CD14-positive monocyte (primary cell): ENCODE data around the gene STK32B. TPM values are rescaled to one million over a fixed set of nuclear protein-coding genes. Genes with fewer than 3 reads are reported as not detected.

ENCODE experiments used
- DNase-seq, 3 donors: peaks; one replicate each; pipeline ENCODE4 v3.0.0-alpha.2; 2011 to 2022
- H2AFZ ChIP-seq: 2 replicates; pipeline ENCODE4 v1.6.0; 2012; ENCODE audit warnings: mild to moderate bottlenecking, low read depth, low read length, inconsistent platforms; ENCODE audit not compliant: insufficient read depth, poor library complexity, severe bottlenecking
- H3K27ac ChIP-seq, 2 donors: 1 replicate in 1 of 2; 2 replicates in 1 of 2; pipeline ENCODE4 v1.5.1; 2012 to 2013; ENCODE audit warnings: low read length in 2 of 2, control low read depth in 1 of 2, inconsistent platforms in 1 of 2, low read depth in 1 of 2, mild to moderate bottlenecking in 1 of 2
- H3K27me3 ChIP-seq, 2 donors: one replicate each; pipeline versions ENCODE4 v1.6.0 to v1.6.1; 2011 to 2013; ENCODE audit warnings: low read length in 2 of 2; ENCODE audit not compliant: control insufficient read depth in 2 of 2, insufficient read depth in 2 of 2
- H3K36me3 ChIP-seq, 2 donors: replicated peaks in 1 of 2; 1 replicate in 1 of 2; 2 replicates in 1 of 2; pipeline versions ENCODE4 v1.5.1 to v1.6.1; 2012 to 2013; ENCODE audit warnings: low read length in 2 of 2, control low read depth in 1 of 2, inconsistent platforms in 1 of 2, mild to moderate bottlenecking in 1 of 2; ENCODE audit not compliant: insufficient read depth in 2 of 2, control insufficient read depth in 1 of 2
- H3K4me1 ChIP-seq, 2 donors: 1 replicate in 1 of 2; 2 replicates in 1 of 2; pipeline versions ENCODE4 v1.5.1 to v1.6.1; 2012 to 2013; ENCODE audit warnings: low read length in 2 of 2, control low read depth in 1 of 2, inconsistent platforms in 1 of 2, mild to moderate bottlenecking in 1 of 2, moderate library complexity in 1 of 2; ENCODE audit not compliant: insufficient read depth in 2 of 2, control insufficient read depth in 1 of 2
- H3K4me2 ChIP-seq: replicated peaks from 2 replicates; pipeline ENCODE3; 2012; ENCODE audit warnings: low read length, moderate library complexity, mild to moderate bottlenecking; ENCODE audit not compliant: poor library complexity, severe bottlenecking; ENCODE audit errors: extremely low read depth
- H3K4me3 ChIP-seq, 3 experiments: fragments of 200-600 bp in 1 of 3; sonication (generic) in 1 of 3; replicated peaks in 1 of 3; 1 replicate in 2 of 3; 2 replicates in 1 of 3; pipeline ENCODE4 v1.5.1; 2011 to 2013; ENCODE audit warnings: low read length in 3 of 3, mild to moderate bottlenecking in 3 of 3, control low read depth in 2 of 3, low read depth in 2 of 3, inconsistent platforms in 1 of 3, moderate library complexity in 1 of 3
- H3K79me2 ChIP-seq: 2 replicates; pipeline ENCODE4 v1.6.0; 2012; ENCODE audit warnings: mild to moderate bottlenecking, control low read depth, inconsistent platforms, low read length, moderate library complexity; ENCODE audit not compliant: insufficient read depth
- H3K9ac ChIP-seq: 2 replicates; pipeline ENCODE4 v1.6.0; 2017; ENCODE audit warnings: low read length, mild to moderate bottlenecking; ENCODE audit not compliant: insufficient read depth, poor library complexity, severe bottlenecking
- H3K9me3 ChIP-seq, 2 donors: replicated peaks in 1 of 2; 1 replicate in 1 of 2; 2 replicates in 1 of 2; pipeline versions ENCODE4 v1.5.1 to v1.6.1; 2012 to 2013; ENCODE audit warnings: low read length in 2 of 2, control low read depth in 1 of 2; ENCODE audit not compliant: control insufficient read depth in 1 of 2, insufficient read depth in 1 of 2
- H4K20me1 ChIP-seq: 2 replicates; pipeline ENCODE4 v1.6.0; 2012; ENCODE audit warnings: mild to moderate bottlenecking, low read length, control low read depth, moderate library complexity; ENCODE audit not compliant: insufficient read depth
- H3K27ac Mint-ChIP-seq, 7 donors: one replicate each; pipeline ENCODE4 v1.8.0; 2020; ENCODE audit warnings: mild to moderate bottlenecking in 7 of 7, mixed read lengths in 7 of 7, moderate library complexity in 6 of 7, inconsistent platforms in 2 of 7
- H3K27me3 Mint-ChIP-seq, 3 donors: one replicate each; pipeline ENCODE4 v1.8.0; 2021 to 2022; ENCODE audit warnings: low read depth in 3 of 3, mild to moderate bottlenecking in 3 of 3, mixed read lengths in 3 of 3, moderate library complexity in 3 of 3, inconsistent platforms in 1 of 3
- H3K36me3 Mint-ChIP-seq, 2 donors: one replicate each; pipeline ENCODE4 v1.8.0; 2020; ENCODE audit warnings: mixed read lengths in 2 of 2, inconsistent platforms in 1 of 2, mild to moderate bottlenecking in 1 of 2
- H3K4me1 Mint-ChIP-seq: one replicate; pipeline ENCODE4 v1.8.0; 2020; ENCODE audit warnings: mild to moderate bottlenecking, mixed read lengths
- H3K4me3 Mint-ChIP-seq, 2 donors: one replicate each; pipeline ENCODE4 v1.8.0; 2020; ENCODE audit warnings: mild to moderate bottlenecking in 2 of 2, mixed read lengths in 2 of 2, moderate library complexity in 1 of 2
- H3K9me3 Mint-ChIP-seq, 7 donors: one replicate each; pipeline ENCODE4 v1.8.0; 2020 to 2022; ENCODE audit warnings: mixed read lengths in 7 of 7, mild to moderate bottlenecking in 6 of 7, moderate library complexity in 6 of 7, inconsistent platforms in 2 of 7
- WGBS: methylation state at CpG from one replicate; pipeline ENCODE4 v1.1.5; 2013; ENCODE audit warnings: missing lambda C conversion rate; ENCODE audit not compliant: insufficient coverage; 5-methylcytosine and 5-hydroxymethylcytosine counted together
- intact Hi-C, 2 donors: fragments of 100-400 bp; cut with micrococcal nuclease; formaldehyde crosslinking; loops; one replicate each; pipeline versions ENCODE4 v1.15.0 to v1.15.1; 2023
- polyA plus RNA-seq, 3 donors: library from polyadenylated mRNA; depleted of rRNA in 1 of 3; unstranded in 2 of 3; stranded (reverse) in 1 of 3; fragments of 300-500 nt in 2 of 3; fragments of >200 nt in 1 of 3; fragmentation: Illumina TruSeq in 2 of 3; gene quantifications; 1 replicate in 2 of 3; 2 replicates in 1 of 3; pipeline ENCODE4 v1.2.3, GENCODE V29; 2012 to 2021
- TF ChIP-seq, protein P1 (sequence below): fragments of 200-600 bp; IDR thresholded peaks from one replicate; pipeline ENCODE4 v1.8.0; 2022; ENCODE audit warnings: antibody characterized with exemption, mild to moderate bottlenecking

STK32B gene
- polyA plus RNA-seq, 3 donors: 0.61 to 1.7 (median 0.75) TPM

DNA sequence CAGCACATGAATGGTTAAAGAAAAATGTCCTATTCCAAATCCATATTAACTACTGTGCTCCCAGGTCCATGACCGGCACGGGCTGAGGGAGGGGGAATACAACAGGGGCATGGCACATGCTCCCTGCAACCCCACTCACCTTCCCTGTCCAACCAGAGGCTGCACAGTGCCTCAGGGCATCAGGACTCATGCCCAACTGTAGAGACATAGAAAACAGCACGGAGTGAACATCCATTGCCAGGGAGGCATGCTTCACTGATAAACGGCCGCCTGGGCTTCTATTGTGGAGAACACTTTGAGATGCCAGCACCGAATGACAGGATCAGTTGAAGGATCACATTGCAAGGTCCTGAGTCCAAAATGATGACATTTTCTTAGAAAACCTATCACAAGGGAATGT lies 140.6 kb downstream of the STK32B start:
- Histone ChIP-seq H3K9me3 (no peaks in the 10 kb centered on the region), H3K27ac (no peak overlapping the region), H4K20me1 (no peaks in the 10 kb centered on the region), H2AFZ (no peak overlapping the region), H3K36me3 (no peaks in the 10 kb centered on the region), H3K4me1 (no peaks in the 10 kb centered on the region), H3K27me3 (no peaks in the 10 kb centered on the region), H3K9ac (no peak overlapping the region), H3K4me2 (no peak overlapping the region), H3K79me2 (no peaks in the 10 kb centered on the region), H3K4me3 (no peak overlapping the region)
- Mint-ChIP-seq H3K4me1 (no peaks in the 10 kb centered on the region), H3K27me3 (peaks cover 0 to 2% (median 0%) of the 10 kb centered on the region in 3 donors), H3K4me3 (no peak overlapping the region), H3K36me3 (peaks cover 0 to 2% of the 10 kb centered on the region in 2 donors), H3K27ac (no peak overlapping the region), H3K9me3 (peaks cover 0 to 1% (median 0%) of the 10 kb centered on the region in 7 donors)
- WGBS: 93% methylated on average over 6 of the region's 6 CpGs
- intact Hi-C loops: no loop called here
- DNase-seq: no peak
- TF ChIP-seq, protein P1, sequence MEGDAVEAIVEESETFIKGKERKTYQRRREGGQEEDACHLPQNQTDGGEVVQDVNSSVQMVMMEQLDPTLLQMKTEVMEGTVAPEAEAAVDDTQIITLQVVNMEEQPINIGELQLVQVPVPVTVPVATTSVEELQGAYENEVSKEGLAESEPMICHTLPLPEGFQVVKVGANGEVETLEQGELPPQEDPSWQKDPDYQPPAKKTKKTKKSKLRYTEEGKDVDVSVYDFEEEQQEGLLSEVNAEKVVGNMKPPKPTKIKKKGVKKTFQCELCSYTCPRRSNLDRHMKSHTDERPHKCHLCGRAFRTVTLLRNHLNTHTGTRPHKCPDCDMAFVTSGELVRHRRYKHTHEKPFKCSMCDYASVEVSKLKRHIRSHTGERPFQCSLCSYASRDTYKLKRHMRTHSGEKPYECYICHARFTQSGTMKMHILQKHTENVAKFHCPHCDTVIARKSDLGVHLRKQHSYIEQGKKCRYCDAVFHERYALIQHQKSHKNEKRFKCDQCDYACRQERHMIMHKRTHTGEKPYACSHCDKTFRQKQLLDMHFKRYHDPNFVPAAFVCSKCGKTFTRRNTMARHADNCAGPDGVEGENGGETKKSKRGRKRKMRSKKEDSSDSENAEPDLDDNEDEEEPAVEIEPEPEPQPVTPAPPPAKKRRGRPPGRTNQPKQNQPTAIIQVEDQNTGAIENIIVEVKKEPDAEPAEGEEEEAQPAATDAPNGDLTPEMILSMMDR: no peak

DNA sequence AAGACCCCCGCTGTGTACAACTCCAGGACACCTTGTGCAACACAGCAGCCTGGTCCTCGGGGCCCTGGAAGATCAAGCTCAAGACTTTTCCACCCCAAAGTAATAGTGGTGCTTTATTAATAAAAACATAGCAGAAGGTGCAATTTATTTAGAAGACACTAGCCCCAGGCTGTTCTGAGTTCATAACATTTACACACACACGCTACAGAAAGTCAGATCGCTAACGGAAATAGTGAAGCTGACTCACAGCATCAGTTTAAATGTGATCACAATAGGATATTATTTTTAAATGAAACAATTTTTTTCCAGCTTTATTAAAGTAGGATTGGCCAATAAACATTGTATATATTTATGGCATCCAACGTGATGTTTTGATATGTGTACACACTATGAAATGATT lies 141.0 kb downstream of the STK32B start:
- DNase-seq: no peak
- Histone ChIP-seq H3K79me2 (no peaks in the 10 kb centered on the region), H3K4me3 (no peak overlapping the region), H3K4me1 (no peaks in the 10 kb centered on the region), H3K27me3 (no peaks in the 10 kb centered on the region), H3K27ac (no peak overlapping the region), H2AFZ (no peak overlapping the region), H3K36me3 (no peaks in the 10 kb centered on the region), H3K9me3 (no peaks in the 10 kb centered on the region), H4K20me1 (no peaks in the 10 kb centered on the region), H3K9ac (no peak overlapping the region), H3K4me2 (no peak overlapping the region)
- H3K4me3 Mint-ChIP-seq: no peak overlapping the region
- peaks cover 0 to 2% (median 0%) of the 10 kb centered on the region in 3 donors for H3K27me3 Mint-ChIP-seq
- no peak overlapping the region for H3K27ac Mint-ChIP-seq
- no peaks in the 10 kb centered on the region for H3K9me3 Mint-ChIP-seq
- peaks cover 0 to 2% of the 10 kb centered on the region in 2 donors for H3K36me3 Mint-ChIP-seq
- no CpG with 5 or more reads among the region's 6 CpGs for WGBS
- intact Hi-C loops: no loop called here
- TF ChIP-seq, protein P1: no peak
- no peaks in the 10 kb centered on the region for H3K4me1 Mint-ChIP-seq
